Tibial nerve (tissue), 3 donors: ENCODE results near the gene CDH4.

Experiments used
- POLR2A ChIP-seq, 2 donors: fragments of 450-650 bp; IDR thresholded peaks; one replicate each; pipeline ENCODE4 v1.6.1; 2017; ENCODE audit warnings: antibody characterized with exemption in 2 of 2, mild to moderate bottlenecking in 2 of 2, moderate library complexity in 2 of 2
- TF ChIP-seq, protein P1 (sequence below), 5 experiments: fragments of 200-600 bp in 3 of 5; fragments of 450-650 bp in 2 of 5; sonication (generic) in 3 of 5; IDR thresholded peaks; one replicate each; pipeline ENCODE4 v1.5.1; 2016 to 2019; ENCODE audit warnings: antibody characterized with exemption in 5 of 5, mild to moderate bottlenecking in 3 of 5, moderate library complexity in 2 of 5

DNA sequence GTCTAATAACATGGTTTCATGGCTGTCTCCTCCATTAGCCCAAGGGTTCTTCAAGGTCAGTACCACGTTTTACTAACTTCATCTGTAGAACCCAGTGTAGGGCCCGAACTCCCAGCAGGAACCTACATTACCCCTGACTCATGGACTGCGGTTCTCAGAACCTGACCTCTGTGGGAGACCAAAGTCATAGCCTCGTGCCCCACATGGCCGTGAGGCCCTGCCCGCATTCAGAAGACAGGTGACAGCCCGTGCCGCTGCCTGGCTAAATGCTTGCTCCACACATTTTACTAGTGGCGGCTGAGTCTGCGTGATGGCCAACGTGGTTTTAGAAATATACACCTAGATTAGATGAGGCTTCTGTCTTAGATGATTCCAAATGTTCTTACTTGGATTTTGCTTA, 94.9 kb downstream of the CDH4 start:
- TF ChIP-seq, protein P1, sequence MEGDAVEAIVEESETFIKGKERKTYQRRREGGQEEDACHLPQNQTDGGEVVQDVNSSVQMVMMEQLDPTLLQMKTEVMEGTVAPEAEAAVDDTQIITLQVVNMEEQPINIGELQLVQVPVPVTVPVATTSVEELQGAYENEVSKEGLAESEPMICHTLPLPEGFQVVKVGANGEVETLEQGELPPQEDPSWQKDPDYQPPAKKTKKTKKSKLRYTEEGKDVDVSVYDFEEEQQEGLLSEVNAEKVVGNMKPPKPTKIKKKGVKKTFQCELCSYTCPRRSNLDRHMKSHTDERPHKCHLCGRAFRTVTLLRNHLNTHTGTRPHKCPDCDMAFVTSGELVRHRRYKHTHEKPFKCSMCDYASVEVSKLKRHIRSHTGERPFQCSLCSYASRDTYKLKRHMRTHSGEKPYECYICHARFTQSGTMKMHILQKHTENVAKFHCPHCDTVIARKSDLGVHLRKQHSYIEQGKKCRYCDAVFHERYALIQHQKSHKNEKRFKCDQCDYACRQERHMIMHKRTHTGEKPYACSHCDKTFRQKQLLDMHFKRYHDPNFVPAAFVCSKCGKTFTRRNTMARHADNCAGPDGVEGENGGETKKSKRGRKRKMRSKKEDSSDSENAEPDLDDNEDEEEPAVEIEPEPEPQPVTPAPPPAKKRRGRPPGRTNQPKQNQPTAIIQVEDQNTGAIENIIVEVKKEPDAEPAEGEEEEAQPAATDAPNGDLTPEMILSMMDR (IDR thresholded peaks at IDR 0.05), result no peak
- no peak for TF ChIP-seq POLR2A (IDR thresholded peaks at IDR 0.05)
